ENCODE measurements around the gene DHDDS.

GRCh38 chr1:26384076-26384475, 48.0 kb upstream of the DHDDS start:
- no peak for TF ChIP-seq PKNOX1 (IDR thresholded peaks at IDR 0.05)
- TF ChIP-seq BHLHE40 (IDR thresholded peaks at IDR 0.05; ENCODE audit: borderline replicate concordance), result no peak
- no peak for TF ChIP-seq FOXA1 (IDR thresholded peaks at IDR 0.05)
- no peak for TF ChIP-seq ELF4 (IDR thresholded peaks at IDR 0.05)
- TF ChIP-seq LEF1 (IDR thresholded peaks at IDR 0.05; ENCODE audit: borderline replicate concordance), result no peak

Data from HEK293T (cell line).